EH (cell line): ENCODE measurements around the gene TLDC2.
A peak's percentile ranks its signal among the peaks of the same experiment; 100 is the strongest.
"Not testable (repeated sequence)": the region's sequence is repeated elsewhere in the genome, so short reads cannot be mapped to it uniquely, and the experiment has no call there.

Experiments used
- DNase-seq: peaks from one replicate; pipeline ENCODE4 v3.0.0-alpha.2; 2015; ENCODE audit warnings: low read depth

TLDC2 gene

DNA sequence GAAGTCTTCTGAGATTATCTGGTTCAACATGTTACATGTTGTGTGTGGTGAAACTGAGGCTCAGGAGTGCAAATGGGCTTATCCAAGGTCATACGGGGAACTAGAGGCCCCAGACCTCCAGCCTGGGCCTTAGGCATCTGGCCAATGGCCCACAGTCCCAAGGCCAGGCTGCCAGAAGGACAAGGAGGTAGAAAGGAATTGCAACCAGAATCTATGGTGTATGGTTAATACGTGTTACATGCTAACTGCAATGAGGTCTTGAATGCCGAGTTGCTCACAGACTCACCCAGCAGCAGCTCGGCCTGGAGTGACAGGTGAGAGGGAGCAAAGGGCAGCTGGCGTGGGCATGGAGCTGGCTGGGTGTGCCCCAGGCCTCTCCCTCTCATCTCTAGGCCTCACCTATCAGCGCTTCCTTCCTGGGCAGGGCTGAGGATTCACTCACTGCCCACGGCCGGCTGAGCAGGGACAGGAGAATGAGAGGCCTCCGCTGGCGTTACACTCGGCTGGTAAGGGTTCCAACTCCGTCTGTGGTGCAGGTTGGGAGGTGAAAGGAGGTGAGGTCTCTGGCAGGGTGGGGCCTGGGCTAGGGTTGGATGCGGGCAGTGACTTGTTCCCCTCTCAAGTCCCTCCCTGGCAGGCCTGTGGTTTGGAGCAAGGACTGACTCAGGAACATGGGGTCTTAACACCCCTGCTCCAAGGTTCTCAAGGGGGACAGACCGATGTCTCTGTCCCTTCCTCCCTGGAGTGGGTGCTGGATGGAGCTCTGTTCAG is at the start of gene TLDC2:
Gene TLDC2 (plus strand): TSS at position 437 of the 771 bp plus-strand sequence. CDS start 37 bp downstream, at position 474.
- no peak for DNase-seq

DNA sequence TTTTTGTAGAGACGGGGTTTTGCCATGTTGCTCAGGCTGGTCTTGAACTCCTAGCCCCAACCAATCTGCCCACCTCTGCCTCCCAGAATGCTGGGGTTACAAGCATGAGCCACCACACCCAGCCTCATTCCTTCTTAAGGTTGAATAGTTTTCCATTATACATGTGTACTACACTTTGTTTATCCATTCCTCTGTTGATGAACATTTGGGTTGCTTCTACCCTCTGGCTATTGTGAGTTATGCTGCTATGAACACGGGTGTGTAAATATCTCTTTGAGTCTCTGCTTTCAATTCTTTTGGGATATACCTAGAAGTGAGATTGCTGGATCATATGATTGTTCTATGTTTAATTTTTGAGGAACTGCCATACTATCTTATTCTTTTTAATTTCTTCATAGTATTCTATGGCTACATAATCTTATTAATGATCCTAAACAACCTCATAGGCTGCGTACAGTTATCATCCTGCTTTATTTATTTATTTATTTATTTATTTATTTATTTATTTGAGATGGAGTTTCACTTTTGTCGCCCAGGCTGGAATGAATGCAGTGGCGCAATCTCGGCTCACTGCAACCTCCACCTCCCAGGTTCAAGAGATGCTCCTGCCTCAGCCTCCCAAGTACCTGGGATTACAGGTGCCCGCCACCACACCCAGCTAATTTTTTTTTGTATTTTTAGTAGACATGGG is 49.2 kb upstream of the TLDC2 start:
- no peak for DNase-seq

DNA sequence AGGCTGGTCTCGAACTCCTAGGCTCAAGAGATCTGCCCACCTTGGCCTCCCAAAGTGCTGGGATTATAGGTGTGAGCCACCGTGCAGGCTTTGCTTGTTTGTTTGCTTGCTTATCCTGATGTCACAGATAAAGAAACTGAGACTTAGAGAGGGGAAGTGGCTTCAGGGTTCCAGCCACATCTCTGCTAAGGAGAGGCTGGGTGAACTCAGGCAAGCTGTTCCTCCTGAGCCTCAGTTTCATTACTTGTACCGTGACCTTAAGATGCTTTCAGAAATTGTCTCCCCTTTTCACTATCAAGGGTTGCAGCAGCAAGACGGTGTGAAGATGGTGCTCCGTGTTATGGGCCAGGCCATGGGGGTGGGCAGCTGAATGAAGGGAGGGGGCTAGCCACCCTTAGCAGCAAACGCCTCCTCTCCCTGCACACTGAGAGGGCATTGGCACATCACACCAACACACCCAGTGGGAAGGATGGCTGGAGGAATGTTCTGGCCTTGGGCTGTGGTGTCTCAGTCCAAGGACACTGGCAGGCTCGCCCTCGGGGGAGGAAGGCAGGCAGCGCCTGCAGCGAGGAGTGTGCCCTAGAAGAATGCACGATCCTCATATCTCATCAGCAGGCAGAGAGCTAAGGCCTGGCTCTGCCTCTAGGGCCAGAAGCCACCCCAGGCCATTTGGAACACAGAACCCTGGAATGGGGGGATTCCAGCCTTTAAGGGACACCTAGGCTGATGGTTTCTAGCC is 48.2 kb upstream of the TLDC2 start:
- DNase-seq: peak; percentile 34

DNA sequence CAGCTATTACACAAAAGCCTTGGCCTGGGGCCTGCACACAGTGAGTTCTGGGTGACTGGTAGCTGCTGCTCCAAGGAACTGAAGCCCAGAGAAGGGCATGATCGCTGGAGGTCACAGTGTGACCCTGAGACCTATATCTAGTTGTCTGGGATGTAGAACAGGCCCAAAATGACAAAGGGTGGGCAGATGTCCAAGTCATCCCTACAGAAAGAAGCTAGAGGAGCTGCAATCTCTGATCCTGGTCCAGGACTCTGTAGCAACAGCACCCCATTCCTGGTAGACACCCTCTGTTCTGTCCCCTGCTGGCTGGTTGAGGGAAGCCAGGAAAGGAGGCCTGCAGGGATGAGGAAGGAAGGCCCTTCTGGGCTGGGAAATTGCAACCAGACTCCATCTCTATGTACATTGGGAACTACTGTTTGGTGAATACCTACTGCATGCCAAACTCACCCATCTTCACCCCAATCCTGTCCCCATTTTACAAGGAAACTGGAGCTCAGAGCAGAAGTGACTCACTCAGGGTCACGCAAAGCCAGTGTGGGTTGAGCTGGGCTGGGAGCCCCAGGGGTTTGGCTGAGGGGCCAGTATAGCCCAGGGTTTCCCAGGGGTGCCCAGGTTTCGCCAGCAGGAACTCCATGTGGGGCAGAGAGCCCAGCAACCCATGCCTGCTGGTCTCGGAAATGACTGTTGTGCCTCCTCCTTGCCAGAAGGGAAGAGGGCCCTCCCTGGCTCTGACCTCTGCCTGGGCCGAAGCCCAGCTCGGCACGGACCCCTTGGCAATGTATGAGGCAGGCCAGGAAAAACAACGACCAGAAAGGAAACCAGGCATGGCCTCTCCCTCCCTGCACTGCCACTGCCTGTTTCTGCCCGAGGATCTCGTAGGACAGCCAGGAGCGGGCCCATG is 44.9 kb upstream of the TLDC2 start:
- peak; percentile 68 for DNase-seq

DNA sequence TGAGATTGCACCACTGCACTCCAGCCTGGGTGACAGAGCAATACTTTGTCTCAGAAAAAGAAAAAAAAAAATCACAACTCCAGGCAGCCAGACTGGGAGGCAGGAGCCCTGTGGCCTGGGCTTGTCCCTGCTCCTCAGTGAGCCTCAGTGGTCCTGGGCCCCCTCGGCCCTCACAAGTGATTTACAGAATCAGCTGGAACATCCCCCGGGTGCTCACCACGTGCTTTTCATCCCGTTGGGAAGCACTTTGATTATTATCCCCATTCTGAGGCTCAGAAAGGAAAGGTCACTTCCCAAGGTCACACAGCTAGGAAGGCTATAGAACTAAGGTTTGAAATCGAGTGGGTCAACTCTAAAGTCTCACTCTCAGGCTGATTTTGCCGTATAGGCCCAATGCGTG is 43.1 kb upstream of the TLDC2 start:
- no peak for DNase-seq

DNA sequence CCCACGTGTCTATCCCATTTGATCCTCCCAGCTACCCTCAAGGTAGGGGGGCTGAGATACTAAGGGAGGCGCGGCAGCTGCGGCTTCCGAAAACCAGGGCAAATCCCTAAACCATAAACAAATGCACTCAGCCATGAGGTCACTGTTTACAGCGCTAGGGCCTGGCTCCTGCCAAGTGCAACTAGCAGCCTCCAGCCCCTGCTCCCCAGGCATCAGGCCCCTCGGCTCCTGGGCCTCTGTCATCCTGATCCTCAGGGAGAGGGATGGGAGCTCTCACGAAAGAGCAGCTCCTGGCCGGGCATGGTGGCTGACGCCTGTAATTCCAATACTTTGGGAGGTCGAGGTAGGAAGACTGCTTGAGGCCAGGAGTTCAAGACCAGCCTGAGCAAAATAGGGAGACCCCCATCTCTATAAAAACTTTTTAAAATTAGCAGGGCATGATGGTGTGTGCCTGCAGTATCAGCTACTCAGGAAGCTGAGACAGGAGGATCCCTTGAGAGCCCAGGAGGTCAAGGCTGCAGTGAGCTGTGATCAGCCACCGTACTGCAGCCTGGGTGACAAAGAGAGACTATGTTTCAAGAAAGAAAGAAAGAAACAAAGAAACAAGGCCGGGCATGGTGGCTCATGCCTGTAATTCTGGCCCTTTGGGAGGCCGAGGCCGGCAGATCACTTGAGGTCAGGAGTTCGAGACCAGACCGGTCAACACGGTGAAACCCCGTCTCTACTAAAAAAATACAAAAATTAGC is 42.5 kb upstream of the TLDC2 start:
- no peak for DNase-seq

DNA sequence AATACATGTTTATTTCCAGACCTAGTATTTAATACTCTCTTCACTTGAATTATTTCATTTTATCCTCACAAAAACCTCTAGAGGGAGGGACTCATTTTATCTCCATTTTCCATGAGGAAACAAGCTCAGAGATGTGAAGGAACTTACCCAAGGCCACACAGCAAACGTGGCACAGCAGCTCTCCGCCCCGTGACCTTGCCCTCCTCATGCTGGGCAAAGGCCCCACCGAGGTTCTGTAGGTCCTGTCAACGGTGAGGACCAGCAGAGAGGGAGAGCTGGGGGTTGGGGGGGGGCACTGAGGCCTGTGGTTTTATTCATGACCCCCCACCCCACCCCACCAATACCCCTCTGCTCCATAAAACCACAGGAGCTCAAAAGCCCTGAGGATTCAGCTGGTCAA is 40.9 kb upstream of the TLDC2 start:
- DNase-seq: no peak

DNA sequence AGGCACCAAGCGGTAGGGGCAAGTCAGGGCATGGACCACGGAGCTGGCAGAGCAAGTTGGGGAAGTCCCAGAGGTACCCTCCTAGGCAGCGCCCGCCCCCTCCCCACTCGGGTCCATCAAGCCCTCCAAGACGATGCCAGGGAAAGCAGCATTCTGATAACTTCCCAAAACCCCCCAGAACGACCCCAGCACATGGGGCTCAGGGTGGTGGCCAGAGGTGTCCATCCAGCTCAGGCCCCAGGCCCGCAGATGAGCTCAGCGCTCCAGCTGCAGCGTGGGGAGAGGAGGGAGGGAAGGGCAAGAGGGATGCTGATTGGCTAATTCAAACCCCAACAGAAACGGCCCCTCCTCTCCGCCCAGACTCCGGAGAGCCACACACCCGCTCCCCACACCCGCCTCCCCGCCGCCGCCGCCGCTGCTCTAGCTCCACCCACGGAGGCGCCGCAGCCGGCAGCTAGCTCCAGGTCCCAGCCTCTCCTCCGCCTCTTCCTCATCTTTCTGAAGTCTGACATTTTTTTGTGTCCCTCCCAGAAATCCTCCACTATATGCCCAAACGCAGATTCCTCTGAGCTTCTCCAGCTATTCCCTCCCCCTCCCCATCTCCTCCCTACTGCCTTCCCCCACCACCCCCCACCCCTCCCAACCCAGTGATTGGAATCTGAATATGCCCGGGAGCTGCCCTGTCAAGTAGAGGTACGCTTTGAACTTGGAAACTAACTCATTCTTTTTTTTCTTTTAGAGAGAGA is 40.3 kb upstream of the TLDC2 start:
- peak; percentile 97 for DNase-seq

DNA sequence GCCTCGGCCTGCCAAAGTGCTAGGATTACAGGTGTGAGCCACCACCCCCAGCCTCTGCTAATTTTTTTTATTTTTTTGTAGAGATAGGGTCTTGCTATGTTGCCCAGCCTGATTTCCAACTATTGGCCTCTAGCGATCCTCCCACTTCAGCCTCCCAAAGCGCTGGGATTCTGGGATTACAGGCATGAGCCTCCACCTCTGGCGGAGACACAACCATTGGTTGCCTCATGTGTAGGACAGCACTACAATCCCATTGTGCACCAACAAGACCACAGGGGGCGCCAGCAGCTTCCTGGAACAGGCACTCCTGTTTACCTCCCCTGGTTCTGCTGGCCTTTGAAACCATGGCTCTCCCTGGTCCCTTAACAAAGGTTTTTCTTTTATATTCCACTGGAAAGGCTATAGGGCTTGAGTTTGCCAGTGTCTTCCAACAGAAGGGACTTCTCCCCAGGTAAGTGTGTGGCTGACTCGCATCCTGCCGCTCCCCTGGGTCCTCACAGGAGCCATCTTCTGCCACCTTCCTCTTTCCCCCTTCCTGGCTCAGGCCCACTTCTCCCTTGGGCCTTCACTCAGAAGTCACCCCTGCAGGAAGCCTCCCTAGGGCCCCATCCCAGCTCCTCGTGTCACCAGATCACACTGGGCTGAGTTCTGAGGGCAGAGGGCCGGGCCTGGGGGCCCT is 39.2 kb upstream of the TLDC2 start:
- DNase-seq: peak; percentile 67

DNA sequence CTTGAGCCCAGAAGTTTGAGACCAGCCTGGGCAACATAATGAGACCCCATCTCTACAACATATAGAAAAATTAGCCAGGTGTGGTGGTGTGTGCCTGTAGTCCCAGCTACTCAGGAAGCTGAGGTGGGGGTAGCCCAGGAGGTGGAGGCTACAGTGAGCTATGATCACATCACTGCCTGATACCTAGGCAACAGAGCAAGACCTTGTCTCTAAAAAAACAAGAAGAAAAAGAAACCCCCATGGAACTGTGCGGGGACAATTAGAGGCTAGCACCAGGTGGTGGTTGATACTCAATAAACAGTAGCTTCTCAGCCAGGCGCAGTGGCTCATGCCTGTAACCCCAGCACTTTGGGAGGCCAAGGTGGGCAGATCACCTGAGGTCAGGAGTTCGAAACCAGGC is 37.6 kb upstream of the TLDC2 start:
- not testable (repeated sequence) for DNase-seq

DNA sequence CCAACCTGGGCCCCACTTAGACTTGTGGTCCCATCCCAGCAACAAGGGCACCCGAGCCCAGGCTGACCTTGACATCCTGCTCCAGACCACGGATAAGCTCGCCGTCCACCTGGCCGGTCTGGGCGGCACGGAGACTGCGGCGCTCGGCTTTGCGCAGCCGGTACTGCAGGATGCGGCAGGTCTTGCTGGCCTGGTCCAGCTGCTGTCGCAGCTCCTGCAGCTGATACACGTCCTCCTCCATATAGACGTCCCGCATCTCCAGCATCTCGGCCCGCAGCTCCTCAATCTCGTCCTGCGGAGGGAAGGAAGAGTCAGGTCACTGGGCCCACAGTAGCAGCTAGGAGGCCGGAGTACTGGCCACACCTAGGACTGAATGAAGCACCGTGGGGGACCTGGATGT is 36.8 kb upstream of the TLDC2 start:
- no peak for DNase-seq

DNA sequence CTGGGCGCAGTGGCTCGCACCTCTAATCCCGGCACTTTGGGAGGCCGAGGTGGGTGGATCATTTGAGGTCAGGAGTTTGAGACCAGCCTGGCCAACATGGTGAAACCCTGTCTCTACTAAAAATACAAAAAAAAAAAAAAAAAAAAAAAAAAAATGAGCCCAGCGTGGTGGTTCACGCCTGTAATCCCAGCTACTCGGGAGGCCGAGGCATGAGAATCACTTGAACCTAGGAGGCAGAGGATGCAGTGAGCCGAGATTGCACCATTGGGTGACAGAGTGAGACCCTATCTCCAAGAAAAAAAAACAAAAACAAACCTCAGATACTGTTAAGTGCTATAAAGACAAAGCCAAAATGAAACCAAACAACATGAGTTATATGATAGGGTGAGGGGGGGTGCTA is 34.9 kb upstream of the TLDC2 start:
- not testable (repeated sequence) for DNase-seq

DNA sequence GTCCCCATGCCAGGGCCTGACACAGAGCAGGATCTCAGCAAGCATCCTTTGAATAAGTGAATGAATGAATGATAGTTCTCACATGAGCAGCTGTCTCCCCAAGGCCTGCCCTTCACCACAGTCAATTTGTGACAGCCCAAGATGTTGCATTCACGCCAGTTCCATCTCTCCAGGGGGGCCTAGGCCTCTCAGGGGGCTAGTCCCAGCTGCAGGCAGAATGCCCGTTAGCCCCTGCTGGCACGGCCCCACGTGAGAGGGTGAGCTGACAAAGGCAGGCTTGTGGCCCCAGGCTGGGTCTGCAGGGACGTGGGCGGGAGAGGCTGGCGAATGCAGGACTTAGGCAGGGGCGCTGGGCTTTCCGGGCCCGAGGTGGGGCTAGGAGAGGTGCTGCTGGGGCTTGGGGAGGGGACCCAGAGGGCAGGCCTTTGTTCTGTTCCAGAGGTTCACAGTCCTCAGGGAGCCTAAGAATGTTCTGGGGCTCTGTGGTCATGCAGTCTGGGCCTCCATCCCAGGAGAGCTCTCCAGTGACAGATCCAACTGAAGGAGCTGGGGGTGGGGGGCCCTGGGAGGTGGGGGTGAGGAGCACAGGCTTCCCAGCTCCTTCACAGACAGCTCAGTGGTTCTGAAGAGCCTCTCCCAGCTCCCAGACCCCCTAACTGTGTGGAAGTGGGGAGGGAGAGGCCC is 30.5 kb upstream of the TLDC2 start:
- DNase-seq: no peak

DNA sequence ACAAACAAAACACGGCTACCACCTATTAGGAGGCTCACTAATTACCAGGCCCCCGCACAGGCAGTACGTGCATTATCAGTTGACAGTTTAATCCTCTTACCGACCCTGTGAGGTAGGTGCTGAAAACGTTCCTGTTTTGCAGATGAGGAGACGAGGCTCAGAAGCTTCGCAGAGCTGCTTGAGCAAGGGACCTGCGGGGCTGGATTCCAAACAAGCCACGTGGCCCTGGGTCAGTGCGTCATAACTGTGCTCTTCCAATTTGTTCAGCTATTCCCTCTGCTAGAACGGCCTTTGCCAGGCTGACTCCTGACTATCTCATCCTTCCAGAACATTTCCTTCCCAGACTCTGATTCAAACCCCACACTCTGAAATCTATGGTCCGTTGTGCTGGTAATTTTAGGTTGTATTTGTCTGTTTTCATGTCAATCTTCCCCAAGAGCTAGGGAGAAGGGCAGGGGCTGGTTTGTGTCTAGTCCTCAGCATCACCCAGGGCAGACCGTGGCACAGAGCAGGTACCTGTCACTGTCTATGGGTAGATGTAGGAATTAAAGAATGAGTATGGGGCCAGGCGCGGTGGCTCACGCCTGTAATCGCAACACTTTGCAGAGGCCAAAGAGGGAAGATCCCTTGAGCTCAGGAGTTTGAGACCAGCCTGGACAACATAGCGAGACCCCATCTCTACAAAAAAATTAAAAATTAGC is 28.8 kb upstream of the TLDC2 start:
- DNase-seq: peak; percentile 86

DNA sequence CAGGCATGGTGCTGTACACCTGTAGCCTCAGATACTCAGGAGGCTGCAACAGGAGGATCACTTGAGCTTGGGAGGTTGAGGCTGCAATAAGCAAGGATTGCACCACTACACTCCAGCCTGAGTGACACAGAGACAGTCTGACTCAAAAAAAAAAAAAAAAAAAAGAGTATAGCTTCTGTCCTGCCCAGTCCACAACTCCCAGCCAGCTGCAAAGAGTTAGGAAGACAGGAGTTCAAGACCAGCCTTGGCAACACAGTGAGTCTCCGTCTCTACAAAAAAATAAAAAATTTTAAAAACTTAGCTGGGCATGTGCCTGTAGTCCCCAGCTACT is 28.3 kb upstream of the TLDC2 start:
- peak; percentile 61 for DNase-seq

DNA sequence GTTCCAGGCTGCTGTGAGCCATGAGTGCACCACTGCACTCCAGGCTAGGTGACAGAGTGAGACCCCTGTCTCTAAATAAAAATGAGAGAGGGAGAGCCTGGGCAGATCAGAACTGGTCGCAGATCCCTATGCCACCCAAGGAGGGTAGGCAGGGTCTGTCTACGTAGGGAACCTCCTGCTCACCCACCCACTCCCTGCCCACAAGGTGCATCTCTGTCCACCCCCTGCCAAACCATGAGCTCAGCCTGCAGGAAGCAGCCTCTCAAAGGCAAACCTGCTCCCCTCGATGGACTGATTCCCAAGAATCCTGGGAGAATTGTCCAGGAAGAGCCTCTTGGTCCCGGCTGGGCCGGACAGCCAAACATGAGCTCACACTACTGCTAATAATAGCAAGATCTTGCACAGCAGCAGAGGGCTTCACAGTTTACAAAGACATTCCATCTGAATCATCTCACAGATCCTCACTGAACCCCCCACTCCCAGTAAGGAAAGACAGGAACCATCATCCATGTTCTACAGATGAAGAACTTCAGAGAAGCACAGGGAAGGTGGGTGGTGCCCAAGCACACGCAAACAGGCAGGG is 27.8 kb upstream of the TLDC2 start:
- DNase-seq: peak; percentile 97

DNA sequence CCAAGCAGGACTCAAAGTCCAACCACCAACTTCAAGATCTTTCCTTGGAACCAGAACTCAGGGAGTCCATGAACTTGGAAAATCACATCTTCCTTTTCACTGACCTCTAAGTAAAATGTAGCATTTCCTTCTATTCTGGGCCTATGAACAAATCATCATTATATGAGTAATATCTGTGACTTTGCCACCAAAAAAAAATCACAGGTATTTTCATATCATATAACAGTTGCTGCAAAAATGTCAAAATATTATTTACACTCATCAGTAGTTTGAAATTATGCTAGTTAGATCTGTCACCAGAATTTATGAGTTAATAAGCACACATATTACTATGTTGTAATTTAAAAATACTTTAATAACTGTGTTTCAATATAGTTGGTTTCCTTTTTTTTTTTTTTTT is 27.3 kb upstream of the TLDC2 start:
- DNase-seq: no peak

DNA sequence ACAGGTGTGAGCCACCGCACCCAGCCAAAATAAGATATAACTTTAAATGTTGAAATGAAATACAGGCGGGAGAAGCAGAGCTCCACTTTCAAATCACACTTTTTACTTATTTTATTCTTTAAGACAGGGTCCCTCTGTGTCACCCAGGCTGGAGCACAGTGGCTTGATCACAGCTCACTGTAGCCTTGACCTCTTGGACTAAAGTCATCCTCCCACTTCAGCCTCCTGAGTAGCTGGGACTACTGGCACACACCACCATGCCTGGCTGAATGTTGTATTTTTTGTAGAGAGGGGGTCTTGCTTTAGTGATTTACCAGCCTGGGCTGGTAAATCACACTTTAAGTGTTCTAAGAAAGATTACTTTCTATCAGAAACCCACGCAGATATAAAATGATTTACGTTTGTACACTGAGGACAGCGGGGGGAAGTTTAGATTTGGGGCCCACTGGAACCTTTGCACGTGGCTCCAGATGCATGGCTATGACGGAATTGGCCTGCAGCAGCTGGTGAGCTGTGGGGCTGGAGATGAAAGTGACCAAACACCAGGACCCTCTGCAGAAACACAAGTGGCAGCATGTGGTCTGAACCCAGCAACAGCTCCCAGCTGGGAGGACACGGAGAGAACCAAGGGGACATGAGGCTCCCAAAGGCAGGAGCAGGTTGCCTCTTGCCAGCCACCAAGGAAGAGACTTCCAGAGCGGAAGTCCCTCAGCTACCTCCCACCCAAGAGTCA is 26.4 kb upstream of the TLDC2 start:
- DNase-seq: no peak
